Rectal smooth muscle tissue (tissue), 1 donor: ENCODE results near the gene STK24.
"Not testable (repeated sequence)": the region's sequence is repeated elsewhere in the genome, so short reads cannot be mapped to it uniquely, and the experiment has no call there.

ENCODE experiments used
- H3K27ac ChIP-seq: one replicate; pipeline ENCODE4 v1.7.0; 2013; ENCODE audit warnings: low read depth, low read length, inconsistent platforms
- H3K27me3 ChIP-seq: one replicate; pipeline ENCODE4 v1.7.0; 2013; ENCODE audit warnings: low read length; ENCODE audit not compliant: control insufficient read depth, insufficient read depth
- H3K36me3 ChIP-seq: one replicate; pipeline ENCODE4 v1.7.0; 2013; ENCODE audit warnings: low read length; ENCODE audit not compliant: control insufficient read depth, insufficient read depth
- H3K4me1 ChIP-seq: one replicate; pipeline ENCODE4 v1.7.0; 2013; ENCODE audit warnings: low read length; ENCODE audit not compliant: control insufficient read depth, insufficient read depth
- H3K4me3 ChIP-seq: one replicate; pipeline ENCODE4 v1.7.0; 2013; ENCODE audit warnings: low read length
- H3K9ac ChIP-seq: one replicate; pipeline ENCODE4 v1.7.0; 2013; ENCODE audit warnings: low read length

STK24 gene

DNA sequence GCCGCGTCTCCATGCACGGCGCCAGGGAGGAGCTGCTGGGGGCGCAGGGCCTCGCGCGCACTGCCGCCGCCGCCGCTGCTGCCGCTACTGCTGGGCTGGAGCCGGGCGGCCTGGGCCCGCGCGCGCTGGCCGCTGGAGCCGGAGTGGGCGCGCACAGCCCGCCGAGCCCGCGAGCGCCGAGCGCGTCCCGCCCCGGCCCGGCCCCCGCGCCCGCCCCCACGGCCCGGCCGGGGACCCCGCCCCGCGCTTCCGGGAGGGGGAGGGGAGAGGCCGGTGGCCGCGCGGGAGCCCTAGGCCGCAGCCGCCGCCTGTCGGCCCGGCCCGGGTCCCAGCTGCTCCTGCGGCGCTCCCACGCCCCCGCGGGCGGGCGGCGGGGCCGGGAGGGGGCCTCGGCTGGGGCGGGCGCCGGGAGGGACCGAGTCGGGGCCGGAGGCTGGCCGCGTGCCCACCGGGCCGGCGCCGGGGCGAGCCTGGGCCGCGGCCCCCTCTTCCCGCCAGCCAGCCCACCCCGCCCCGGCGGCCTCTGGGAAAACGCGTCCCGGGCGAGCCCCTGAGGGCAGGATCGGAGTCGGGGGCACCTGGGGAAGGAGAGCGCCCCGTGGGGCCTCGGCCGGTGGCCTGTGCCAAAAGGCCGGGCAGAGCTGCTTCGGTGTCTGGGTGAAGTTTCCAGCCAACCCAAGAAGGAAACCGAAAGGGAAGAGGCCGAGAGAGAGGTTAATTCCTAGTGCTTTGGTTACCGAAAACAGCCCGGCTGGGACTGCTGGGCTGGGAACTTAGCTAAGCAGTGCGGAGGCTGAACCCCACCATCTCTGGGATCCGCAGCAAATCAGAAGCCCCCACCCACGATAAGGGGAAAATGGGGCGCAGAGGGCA, at the start of gene STK24:
STK24 (minus strand) TSS at position 145 of the 873 bp plus-strand sequence. CDS start 321 bp downstream, outside the sequence.
- Histone ChIP-seq H3K36me3 (no peaks in the 10 kb centered on the region), H3K27me3 (no peaks in the 10 kb centered on the region), H3K9ac (peak within 1 kb of the TSS; percentile 99), H3K4me1 (peaks cover 27% of the 10 kb centered on the region), H3K4me3 (peak within 1 kb of the TSS; percentile 88), H3K27ac (peak within 1 kb of the TSS; percentile 98)

- Histone ChIP-seq H3K27me3 (no peaks in the 10 kb centered on the region), H3K4me3 (no peak overlapping the region), H3K4me1 (no peaks in the 10 kb centered on the region), H3K9ac (no peak overlapping the region), H3K36me3 (no peaks in the 10 kb centered on the region), H3K27ac (no peak overlapping the region)
Measured at GRCh38 chr13:98626298-98626935, 49.5 kb upstream of the STK24 start.

- not testable (repeated sequence) for H3K9ac ChIP-seq, H3K36me3 ChIP-seq, H3K4me3 ChIP-seq, H3K27ac ChIP-seq, H3K27me3 ChIP-seq, H3K4me1 ChIP-seq
Measured at GRCh38 chr13:98624589-98624988, 47.7 kb upstream of the STK24 start.

- no peaks in the 10 kb centered on the region for H3K36me3 ChIP-seq
- no peak overlapping the region for H3K9ac ChIP-seq
- H3K27ac ChIP-seq, result no peak overlapping the region
- H3K27me3 ChIP-seq, result no peaks in the 10 kb centered on the region
- no peaks in the 10 kb centered on the region for H3K4me1 ChIP-seq
- H3K4me3 ChIP-seq, result no peak overlapping the region
Measured at GRCh38 chr13:98622931-98623331, 46.0 kb upstream of the STK24 start.

DNA sequence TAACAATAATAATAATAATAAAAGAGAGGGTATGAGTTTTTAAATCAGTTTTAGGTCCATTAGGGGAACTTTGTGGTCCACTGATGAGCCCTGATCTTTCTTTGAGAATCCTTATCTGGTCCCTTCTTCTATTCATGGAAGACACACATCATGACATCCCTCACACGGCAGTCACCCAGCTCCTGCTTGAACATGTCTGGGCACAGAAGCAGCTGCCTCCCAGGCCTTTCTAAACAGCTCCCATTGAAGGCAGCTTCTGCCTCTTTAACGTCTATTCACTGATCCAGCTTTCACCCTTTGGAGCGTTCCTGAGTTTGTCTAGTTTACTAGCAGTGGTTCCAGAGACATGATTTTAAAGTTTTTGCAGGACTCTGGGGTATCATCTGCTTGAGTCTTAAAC, 42.6 kb upstream of the STK24 start:
- no peaks in the 10 kb centered on the region for H3K27me3 ChIP-seq
- no peak overlapping the region for H3K27ac ChIP-seq
- no peaks in the 10 kb centered on the region for H3K36me3 ChIP-seq
- no peak overlapping the region for H3K4me3 ChIP-seq
- no peaks in the 10 kb centered on the region for H3K4me1 ChIP-seq
- no peak overlapping the region for H3K9ac ChIP-seq

DNA sequence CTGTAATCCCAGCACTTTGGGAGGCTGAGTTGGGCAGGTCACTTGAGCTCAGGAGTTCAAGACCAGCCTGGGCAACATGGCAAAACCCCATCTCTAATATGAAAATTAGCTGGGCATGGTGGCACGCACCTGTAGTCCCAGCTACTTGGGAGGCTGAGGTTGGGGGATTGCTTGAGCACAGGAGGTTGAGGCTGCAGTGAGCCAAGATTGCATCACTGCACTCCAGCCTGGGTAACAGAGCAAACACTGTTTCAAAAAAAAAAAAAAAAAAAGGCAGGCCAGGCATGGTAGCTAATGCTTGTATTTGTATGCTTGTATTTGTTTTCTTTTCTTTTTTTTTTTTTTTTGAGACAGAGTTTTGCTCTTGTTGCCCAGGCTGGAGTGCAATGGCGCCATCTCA, 38.7 kb upstream of the STK24 start:
- H3K9ac ChIP-seq, H3K27me3 ChIP-seq, H3K36me3 ChIP-seq, H3K4me1 ChIP-seq, H3K4me3 ChIP-seq, H3K27ac ChIP-seq: not testable (repeated sequence)

- H3K36me3 ChIP-seq, result no peaks in the 10 kb centered on the region
- H3K27ac ChIP-seq, result no peak overlapping the region
- H3K4me3 ChIP-seq, result no peak overlapping the region
- H3K27me3 ChIP-seq, result no peaks in the 10 kb centered on the region
- H3K9ac ChIP-seq, result no peak overlapping the region
- H3K4me1 ChIP-seq, result no peaks in the 10 kb centered on the region
Measured at GRCh38 chr13:98613591-98613990, 36.7 kb upstream of the STK24 start.

- Histone ChIP-seq H3K4me3 (no peak overlapping the region), H3K4me1 (no peaks in the 10 kb centered on the region), H3K27ac (no peak overlapping the region), H3K27me3 (no peaks in the 10 kb centered on the region), H3K9ac (no peak overlapping the region), H3K36me3 (no peaks in the 10 kb centered on the region)
Measured at GRCh38 chr13:98609756-98610155, 32.8 kb upstream of the STK24 start.

DNA sequence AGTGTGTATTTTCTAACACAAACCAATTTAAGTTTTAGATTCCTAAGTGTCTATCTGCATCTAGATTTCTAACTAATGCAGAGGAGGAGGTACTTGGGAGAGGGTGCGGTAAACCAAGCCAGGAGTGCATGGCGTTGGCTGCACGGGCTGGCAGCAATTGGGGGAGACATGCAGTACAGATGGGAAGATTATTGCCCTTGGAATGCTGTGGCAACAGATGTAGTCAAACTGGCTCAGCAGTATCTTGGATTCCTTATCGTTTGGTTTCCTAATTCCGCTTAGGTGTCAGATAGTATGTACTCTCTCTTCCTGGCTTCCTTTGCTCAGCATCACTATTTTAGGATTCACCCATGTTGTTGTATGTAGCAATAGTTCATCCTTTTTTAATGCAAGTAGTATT, 29.4 kb upstream of the STK24 start:
- no peaks in the 10 kb centered on the region for H3K36me3 ChIP-seq
- H3K4me3 ChIP-seq, result no peak overlapping the region
- no peaks in the 10 kb centered on the region for H3K4me1 ChIP-seq
- H3K9ac ChIP-seq, result no peak overlapping the region
- no peaks in the 10 kb centered on the region for H3K27me3 ChIP-seq
- no peak overlapping the region for H3K27ac ChIP-seq

DNA sequence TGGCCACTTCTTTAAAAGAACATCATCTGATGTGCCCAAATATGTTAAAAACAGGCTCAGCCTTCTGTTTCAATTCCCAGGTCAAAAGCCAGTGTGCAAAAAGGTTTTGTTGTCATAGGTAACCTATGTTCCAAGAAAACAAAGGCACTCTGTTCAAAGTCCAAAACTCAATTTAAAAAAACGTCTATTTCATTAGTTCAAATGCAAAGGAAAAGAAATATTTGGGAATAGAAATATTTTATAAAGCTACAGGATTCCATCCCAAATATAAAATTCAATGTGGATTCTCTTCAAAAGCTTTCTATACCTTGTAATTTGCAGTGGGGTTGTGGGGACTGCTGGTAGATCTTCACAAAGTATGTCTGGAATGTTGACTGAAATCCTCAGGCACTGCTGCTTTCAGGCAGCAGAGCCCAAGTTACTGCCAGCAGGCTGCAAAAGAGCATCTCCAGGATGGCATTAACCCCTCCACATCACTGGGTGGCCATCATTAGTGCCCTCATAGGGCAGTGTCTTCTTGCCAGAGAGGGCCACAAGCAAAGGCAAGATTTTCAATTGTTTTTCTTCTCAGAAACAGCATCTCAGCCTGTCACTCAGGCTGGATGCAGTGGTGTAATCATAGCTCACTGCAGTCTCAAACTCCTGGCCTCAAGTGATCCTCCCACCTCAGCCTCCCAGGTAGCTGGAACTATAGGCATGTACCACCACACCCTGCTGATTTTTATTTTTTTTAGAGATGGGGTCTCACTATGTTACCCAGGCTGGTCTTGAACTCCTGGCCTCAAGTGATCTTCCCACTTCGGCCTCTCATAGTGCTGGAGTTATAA, 22.8 kb upstream of the STK24 start:
- no peaks in the 10 kb centered on the region for H3K4me1 ChIP-seq
- no peak overlapping the region for H3K27ac ChIP-seq
- H3K36me3 ChIP-seq, result no peaks in the 10 kb centered on the region
- H3K4me3 ChIP-seq, result no peak overlapping the region
- no peak overlapping the region for H3K9ac ChIP-seq
- no peaks in the 10 kb centered on the region for H3K27me3 ChIP-seq

- Histone ChIP-seq H3K27ac (no peak overlapping the region), H3K4me1 (no peaks in the 10 kb centered on the region), H3K36me3 (no peaks in the 10 kb centered on the region), H3K4me3 (no peak overlapping the region), H3K9ac (no peak overlapping the region), H3K27me3 (no peaks in the 10 kb centered on the region)
Measured at GRCh38 chr13:98598043-98598442, 21.1 kb upstream of the STK24 start.

GRCh38 chr13:98595134-98595533, 18.2 kb upstream of the STK24 start:
- Histone ChIP-seq H3K27ac (no peak overlapping the region), H3K4me1 (no peaks in the 10 kb centered on the region), H3K9ac (no peak overlapping the region), H3K27me3 (no peaks in the 10 kb centered on the region), H3K4me3 (no peak overlapping the region), H3K36me3 (no peaks in the 10 kb centered on the region)
